SU-DHL-6 (cell line): ENCODE results near the gene PREX1.

Source experiments
- H2AFZ ChIP-seq: fragments of 200-600 bp; sonication (generic); 2 replicates; pipeline ENCODE4 v1.6.1; 2014; ENCODE audit warnings: low read depth, mild to moderate bottlenecking, moderate library complexity, mixed read lengths, antibody characterized with exemption, low read length; ENCODE audit not compliant: severe bottlenecking
- H3F3A ChIP-seq: fragments of 200-600 bp; shearing (Covaris generic); 2 replicates; pipeline ENCODE4 v1.6.0; 2016; ENCODE audit warnings: antibody characterized with exemption, mild to moderate bottlenecking; ENCODE audit not compliant: insufficient read depth
- H3K27ac ChIP-seq: fragments of 200-600 bp; sonication (generic); 2 replicates; pipeline ENCODE4 v1.5.1; 2016; ENCODE audit warnings: low read depth, mild to moderate bottlenecking, low read length, moderate library complexity, mixed read lengths
- H3K27me3 ChIP-seq: fragments of 200-600 bp; sonication (generic), shearing (Covaris generic); 2 replicates; pipeline ENCODE4 v1.6.0; 2014; ENCODE audit warnings: mild to moderate bottlenecking, low read length
- H3K36me3 ChIP-seq: fragments of 200-600 bp; sonication (generic); 2 replicates; pipeline ENCODE4 v1.6.1; 2014; ENCODE audit warnings: mild to moderate bottlenecking, low read length, mixed read lengths
- H3K4me2 ChIP-seq: fragments of 300-600, 200-600 bp; shearing (Covaris generic), sonication (generic); 2 replicates; pipeline ENCODE4 v1.6.0; 2014; ENCODE audit warnings: low read length, low read depth, mild to moderate bottlenecking; ENCODE audit not compliant: poor library complexity, severe bottlenecking
- H3K4me3 ChIP-seq: fragments of 200-600 bp; sonication (generic); 2 replicates; pipeline ENCODE4 v1.5.1; 2014; ENCODE audit warnings: antibody characterized with exemption, low read length, mild to moderate bottlenecking, mixed read lengths; ENCODE audit not compliant: insufficient read depth, poor library complexity, severe bottlenecking
- H3K79me2 ChIP-seq: fragments of 200-600 bp; sonication (generic); 2 replicates; pipeline ENCODE4 v1.6.1; 2014; ENCODE audit warnings: mild to moderate bottlenecking, low read length, moderate library complexity; ENCODE audit not compliant: insufficient read depth
- H3K9ac ChIP-seq: fragments of 200-600 bp; sonication (generic); 2 replicates; pipeline ENCODE4 v1.7.0; 2014; ENCODE audit warnings: mild to moderate bottlenecking, low read length
- H3K9me2 ChIP-seq: fragments of 200-600 bp; sonication (generic); replicated peaks from 2 replicates; pipeline ENCODE4 v1.6.1; 2014; ENCODE audit warnings: low read length; ENCODE audit not compliant: insufficient read depth
- H3K9me3 ChIP-seq: fragments of 200-600 bp; sonication (generic); 2 replicates; pipeline ENCODE4 v1.6.1; 2014; ENCODE audit warnings: low read length, mixed read lengths; ENCODE audit not compliant: insufficient read depth
- H4K20me1 ChIP-seq: fragments of 200-600 bp; sonication (generic); 2 replicates; pipeline ENCODE4 v1.6.1; 2014; ENCODE audit warnings: low read depth, mild to moderate bottlenecking, antibody characterized with exemption, low read length, moderate library complexity, mixed read lengths
- CTCF ChIP-seq: fragments of 200-600 bp; sonication (generic); IDR thresholded peaks from one replicate; pipeline ENCODE4 v1.5.1; 2017; ENCODE audit warnings: antibody characterized with exemption, mild to moderate bottlenecking, low read length, moderate library complexity; ENCODE audit not compliant: insufficient read depth, poor library complexity, severe bottlenecking
- EZH2phosphoT487 ChIP-seq: fragments of 200-600 bp; sonication (generic), shearing (Covaris generic); conservative IDR thresholded peaks from 2 replicates; pipeline ENCODE4 v1.6.1; 2018; ENCODE audit warnings: mild to moderate bottlenecking, antibody characterized with exemption, low read length, moderate library complexity, mixed read lengths

The PREX1 gene

GRCh38 chr20:48782901-48783308 lies 44.9 kb downstream of the PREX1 start:
- H3F3A ChIP-seq = no peaks in the 10 kb centered on the region
- H3K27me3 ChIP-seq = no peaks in the 10 kb centered on the region
- H3K4me2 ChIP-seq = no peak overlapping the region
- no peaks in the 10 kb centered on the region for H3K9me3 ChIP-seq
- no peaks in the 10 kb centered on the region for H4K20me1 ChIP-seq
- no peaks in the 10 kb centered on the region for H3K79me2 ChIP-seq
- H3K36me3 ChIP-seq = no peaks in the 10 kb centered on the region
- no peak overlapping the region for H3K4me3 ChIP-seq
- TF ChIP-seq EZH2phosphoT487 = no peak
- TF ChIP-seq CTCF = no peak
- H3K27ac ChIP-seq = no peak overlapping the region
- H3K9ac ChIP-seq = no peak overlapping the region
- no peak overlapping the region for H2AFZ ChIP-seq
- H3K9me2 ChIP-seq = no peaks in the 10 kb centered on the region

GRCh38 chr20:48782053-48782452 lies 45.7 kb downstream of the PREX1 start:
- H3K9me3 ChIP-seq = no peaks in the 10 kb centered on the region
- no peak overlapping the region for H3K9ac ChIP-seq
- H3F3A ChIP-seq = no peaks in the 10 kb centered on the region
- H2AFZ ChIP-seq = no peak overlapping the region
- TF ChIP-seq CTCF = no peak
- TF ChIP-seq EZH2phosphoT487 = no peak
- no peaks in the 10 kb centered on the region for H4K20me1 ChIP-seq
- no peaks in the 10 kb centered on the region for H3K27me3 ChIP-seq
- no peaks in the 10 kb centered on the region for H3K36me3 ChIP-seq
- H3K79me2 ChIP-seq = no peaks in the 10 kb centered on the region
- no peak overlapping the region for H3K27ac ChIP-seq
- H3K4me2 ChIP-seq = no peak overlapping the region
- H3K4me3 ChIP-seq = no peak overlapping the region
- H3K9me2 ChIP-seq = no peaks in the 10 kb centered on the region

GRCh38 chr20:48781634-48782033 lies 46.2 kb downstream of the PREX1 start:
- H3K27ac ChIP-seq = no peak overlapping the region
- no peaks in the 10 kb centered on the region for H3K9me2 ChIP-seq
- no peaks in the 10 kb centered on the region for H4K20me1 ChIP-seq
- H3K36me3 ChIP-seq = no peaks in the 10 kb centered on the region
- H3K27me3 ChIP-seq = no peaks in the 10 kb centered on the region
- TF ChIP-seq EZH2phosphoT487 (no peak), CTCF (no peak)
- H2AFZ ChIP-seq = no peak overlapping the region
- no peaks in the 10 kb centered on the region for H3F3A ChIP-seq
- H3K9me3 ChIP-seq = no peaks in the 10 kb centered on the region
- no peak overlapping the region for H3K4me3 ChIP-seq
- no peak overlapping the region for H3K9ac ChIP-seq
- H3K79me2 ChIP-seq = no peaks in the 10 kb centered on the region
- no peak overlapping the region for H3K4me2 ChIP-seq

- Histone ChIP-seq H2AFZ (no peak overlapping the region), H3K27me3 (no peaks in the 10 kb centered on the region), H4K20me1 (no peaks in the 10 kb centered on the region), H3K9ac (no peak overlapping the region), H3F3A (no peaks in the 10 kb centered on the region), H3K4me2 (no peak overlapping the region), H3K4me3 (no peak overlapping the region), H3K9me3 (peaks cover 4% of the 10 kb centered on the region; the same call in 1 of the 2 replicates), H3K27ac (no peak overlapping the region), H3K9me2 (no peaks in the 10 kb centered on the region), H3K36me3 (no peaks in the 10 kb centered on the region), H3K79me2 (no peaks in the 10 kb centered on the region)
- TF ChIP-seq CTCF = no peak
- no peak for TF ChIP-seq EZH2phosphoT487
These were observed 48.4 kb downstream of the PREX1 start for GRCh38 chr20:48779435-48779834.
